HG02798 (cell line): ENCODE data around the gene CEL.
A peak's percentile ranks its signal among the peaks of the same experiment; 100 is the strongest.

Experiments used
- ATAC-seq: cut with Tn5 transposase; IDR thresholded peaks from one replicate; pipeline ENCODE4 v1.9.1; 2021; ENCODE audit warnings: mild to moderate bottlenecking; ENCODE audit not compliant: unreplicated experiment, poor library complexity

CEL gene

DNA sequence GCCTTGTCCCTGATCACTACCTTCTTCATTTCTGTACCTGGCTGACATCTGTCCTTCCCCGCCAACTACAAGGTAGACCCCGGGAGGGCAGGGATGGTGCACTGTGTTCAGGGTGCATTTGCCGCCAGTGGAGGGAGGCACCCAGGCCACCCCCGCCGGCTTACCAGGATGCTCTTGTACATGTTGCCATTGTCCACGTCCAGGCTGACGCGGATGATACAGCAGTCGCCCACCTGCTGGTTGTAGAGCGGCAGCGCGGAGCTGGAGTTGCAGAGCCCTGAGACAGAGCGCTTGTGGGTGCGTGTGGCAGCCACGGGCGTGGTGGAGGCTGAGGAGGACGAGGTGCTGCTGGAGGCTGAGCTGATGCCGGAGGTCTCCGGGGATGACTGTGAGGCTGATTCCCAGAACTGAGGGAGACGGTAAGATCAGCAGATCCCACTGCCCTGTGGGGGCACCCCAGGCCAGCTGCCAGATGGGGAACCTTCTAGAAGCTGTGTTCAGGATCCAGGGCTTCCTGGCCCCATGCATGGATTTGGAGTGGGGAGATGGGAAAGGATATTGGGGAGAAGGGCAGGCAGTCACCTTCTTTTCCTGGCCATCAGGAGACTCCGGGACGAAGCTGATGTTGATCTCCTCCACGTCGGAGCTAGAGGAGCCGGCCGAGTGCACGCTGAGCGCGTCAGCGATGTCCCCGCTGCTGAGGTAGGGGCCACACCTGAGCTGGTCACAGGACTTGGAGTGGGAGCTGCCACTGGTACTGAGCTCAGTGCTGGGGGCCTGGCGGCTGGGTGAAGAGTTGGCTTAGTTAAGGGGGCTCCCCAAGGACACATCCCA, 39.8 kb downstream of the CEL start:
- no peak for ATAC-seq

DNA sequence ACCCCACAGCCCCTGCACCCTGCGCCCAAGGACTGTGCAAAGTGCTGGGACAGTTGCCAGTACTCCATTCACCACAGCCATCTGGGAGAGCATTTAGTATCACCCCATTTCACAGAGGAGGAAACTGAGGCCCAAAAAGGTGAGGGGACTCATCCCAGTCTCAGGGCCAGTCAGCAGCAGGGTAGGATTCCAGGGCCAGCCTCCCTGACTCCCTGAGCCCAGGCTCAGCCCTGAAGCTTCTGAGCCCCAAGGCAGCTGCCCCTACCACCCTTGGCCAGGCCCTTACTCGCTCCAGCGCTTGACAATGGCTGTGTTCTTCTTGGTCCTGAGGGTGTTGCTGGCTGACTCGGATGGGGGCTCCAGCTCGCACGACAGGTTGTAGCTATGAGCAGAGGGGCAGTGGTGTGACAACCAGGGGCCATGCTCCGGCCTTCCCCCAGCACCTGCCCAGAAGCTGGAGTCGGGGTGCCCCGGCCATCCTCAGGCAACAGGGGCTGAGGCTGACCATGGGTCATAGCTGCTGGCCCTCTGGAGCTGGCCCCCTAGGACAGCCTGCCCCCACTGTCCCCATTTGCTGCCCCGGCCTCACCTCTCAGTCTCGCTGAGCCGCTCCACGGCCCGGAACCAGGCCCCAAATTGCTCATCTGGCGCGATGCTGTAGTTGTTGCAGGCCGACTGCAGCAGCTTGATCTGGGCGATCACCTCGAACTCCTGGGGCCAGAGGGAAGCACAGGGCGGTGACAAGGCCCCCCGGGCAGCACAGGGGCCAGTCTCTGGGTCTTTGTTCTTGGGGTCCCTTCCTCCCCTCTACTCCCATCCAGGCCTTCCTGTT, 40.6 kb downstream of the CEL start:
- no peak for ATAC-seq

GRCh38 chr9:133103183-133103986, 41.6 kb downstream of the CEL start:
- peak; percentile 36 for ATAC-seq

DNA sequence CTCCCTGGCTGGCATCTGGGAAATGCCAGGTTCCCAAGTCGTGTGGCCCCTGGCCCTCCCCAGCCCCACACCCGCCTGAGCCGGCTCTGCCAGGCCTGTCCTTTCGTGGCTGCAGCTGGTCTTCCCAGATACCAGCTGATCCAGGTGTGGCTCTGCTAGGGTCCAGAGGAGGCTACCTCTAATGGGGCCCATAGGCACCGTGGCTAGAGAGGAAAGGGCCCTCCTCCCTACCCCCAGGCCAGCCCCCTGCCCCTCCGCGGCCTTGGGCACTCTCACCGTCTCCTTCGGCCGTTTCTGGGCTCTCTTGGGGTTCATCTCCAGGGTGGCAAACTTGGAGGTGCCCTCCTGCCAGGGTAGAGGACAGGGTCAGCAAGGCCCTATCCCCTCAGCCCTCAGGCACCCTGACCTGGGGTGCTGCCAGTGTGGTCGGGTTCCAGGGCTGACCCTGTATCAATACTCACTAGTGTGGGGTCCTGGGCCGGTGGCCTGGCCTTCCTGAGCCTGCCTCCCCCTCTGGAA, 42.3 kb downstream of the CEL start:
- no peak for ATAC-seq

DNA sequence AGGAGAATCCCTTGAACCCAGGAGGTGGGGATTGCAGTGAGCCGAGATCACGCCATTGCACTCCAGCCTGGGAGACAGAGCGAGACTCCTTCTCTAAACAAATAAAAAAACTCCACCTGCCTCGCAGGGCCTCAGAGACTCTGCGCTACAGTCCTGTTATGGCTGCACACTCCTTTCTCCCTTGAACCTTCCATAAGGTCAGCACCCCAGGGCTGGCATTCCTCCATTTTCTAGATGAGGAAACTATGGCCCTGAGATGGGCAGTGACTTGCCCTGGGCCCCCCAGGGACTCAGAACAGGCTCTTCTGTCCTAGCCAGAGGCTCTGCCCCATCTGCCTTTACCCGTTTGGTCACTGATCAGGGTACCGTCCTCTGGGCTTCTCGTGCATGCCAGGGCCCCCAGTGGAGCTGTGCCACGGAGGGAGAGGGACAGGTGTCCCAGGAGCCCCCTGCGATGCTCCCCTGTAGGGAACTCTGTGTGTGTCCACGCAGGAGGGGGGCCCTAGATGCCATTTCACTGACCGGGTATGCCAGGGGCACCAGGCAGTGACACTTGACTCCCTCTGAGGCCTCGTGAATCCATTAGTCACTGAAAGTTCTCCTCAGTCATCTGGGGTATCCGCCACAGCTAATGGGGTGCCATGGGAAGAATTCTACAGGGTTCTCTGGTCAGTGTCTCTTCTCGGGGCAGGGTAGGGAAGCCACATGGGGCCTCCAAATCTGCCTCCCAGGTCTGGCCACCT, 43.1 kb downstream of the CEL start:
- ATAC-seq = no peak

GRCh38 chr9:133105461-133105770, 43.6 kb downstream of the CEL start:
- ATAC-seq = no peak

DNA sequence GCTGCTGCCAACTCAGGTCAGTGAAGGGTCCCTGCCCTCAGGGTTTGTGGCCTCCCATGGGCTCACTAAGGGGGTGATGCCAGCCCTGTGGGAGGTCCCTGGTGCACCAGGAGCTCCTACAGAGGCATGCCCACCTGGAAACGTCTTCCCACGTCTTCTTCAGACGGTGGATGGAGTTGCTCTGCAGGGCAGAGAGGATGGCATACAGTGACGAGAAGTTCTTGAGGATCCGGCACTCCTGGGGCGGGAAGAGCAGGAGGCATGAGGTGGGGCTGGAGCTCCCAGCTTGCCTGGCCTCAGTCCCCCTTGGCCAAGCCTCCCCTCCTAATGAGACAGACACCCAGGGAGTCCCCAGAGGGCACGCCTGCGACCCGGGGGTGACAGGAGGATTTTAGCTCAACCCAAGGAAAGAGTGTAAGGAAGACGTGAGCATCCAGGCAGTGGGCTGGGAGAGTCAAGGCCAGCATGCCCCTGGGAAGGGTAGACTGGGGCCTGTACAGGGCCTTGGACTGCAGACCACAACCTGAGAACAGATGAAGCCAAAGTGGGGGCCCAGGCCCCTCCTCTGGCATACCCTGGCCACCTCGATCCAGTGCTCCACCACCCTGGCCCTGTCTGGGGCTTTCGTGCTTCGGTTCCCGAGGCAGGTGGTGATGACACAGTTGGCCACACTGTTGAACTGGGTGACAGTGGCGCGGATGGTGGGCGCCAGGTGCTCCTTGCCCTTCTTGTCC, 44.9 kb downstream of the CEL start:
- ATAC-seq = no peak

- no peak for ATAC-seq
These were observed 45.5 kb downstream of the CEL start for GRCh38 chr9:133107245-133107722.

GRCh38 chr9:133107961-133108793, 46.4 kb downstream of the CEL start:
- no peak for ATAC-seq

DNA sequence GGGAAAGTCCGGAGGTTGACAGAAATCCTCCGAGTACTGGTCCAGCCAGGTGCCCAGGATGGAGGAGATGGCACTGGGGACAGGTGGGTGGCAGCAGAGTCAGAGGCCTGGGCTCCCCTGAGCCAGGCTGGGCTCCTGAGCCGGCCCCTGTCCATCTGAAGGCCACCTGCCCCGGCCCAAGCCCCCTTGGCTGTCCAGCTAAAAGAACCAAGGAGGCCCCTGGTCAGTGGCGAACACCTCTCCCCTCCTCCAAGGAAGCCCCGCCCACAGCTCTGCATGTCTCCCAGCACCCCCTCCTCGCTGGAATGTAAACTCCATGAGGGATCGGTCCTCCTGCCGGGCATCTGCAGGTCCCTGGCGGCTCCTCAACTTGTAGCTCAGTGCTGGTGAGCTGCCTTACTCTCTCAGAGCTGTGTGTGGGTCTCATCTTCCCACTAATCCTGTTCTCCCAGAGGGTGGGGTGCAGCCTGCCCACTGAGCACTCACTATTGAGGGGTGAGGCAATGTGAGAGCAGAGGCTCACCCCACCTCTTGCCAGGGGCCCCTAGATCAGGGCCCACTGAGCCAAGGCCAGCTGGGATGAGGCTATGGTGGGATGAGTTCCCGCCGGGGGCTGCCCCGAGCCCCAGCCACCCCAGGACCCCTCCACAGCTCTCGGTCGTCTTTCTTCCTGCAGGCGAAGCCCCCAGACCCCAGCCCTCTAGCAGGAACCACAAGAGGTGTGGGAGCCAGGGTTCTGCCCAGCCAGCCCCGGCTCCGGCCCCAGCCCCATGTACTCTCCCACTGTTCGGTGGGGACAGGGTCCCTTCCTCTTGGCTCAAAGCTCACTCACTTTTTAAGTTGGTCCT, 47.2 kb downstream of the CEL start:
- no peak for ATAC-seq

DNA sequence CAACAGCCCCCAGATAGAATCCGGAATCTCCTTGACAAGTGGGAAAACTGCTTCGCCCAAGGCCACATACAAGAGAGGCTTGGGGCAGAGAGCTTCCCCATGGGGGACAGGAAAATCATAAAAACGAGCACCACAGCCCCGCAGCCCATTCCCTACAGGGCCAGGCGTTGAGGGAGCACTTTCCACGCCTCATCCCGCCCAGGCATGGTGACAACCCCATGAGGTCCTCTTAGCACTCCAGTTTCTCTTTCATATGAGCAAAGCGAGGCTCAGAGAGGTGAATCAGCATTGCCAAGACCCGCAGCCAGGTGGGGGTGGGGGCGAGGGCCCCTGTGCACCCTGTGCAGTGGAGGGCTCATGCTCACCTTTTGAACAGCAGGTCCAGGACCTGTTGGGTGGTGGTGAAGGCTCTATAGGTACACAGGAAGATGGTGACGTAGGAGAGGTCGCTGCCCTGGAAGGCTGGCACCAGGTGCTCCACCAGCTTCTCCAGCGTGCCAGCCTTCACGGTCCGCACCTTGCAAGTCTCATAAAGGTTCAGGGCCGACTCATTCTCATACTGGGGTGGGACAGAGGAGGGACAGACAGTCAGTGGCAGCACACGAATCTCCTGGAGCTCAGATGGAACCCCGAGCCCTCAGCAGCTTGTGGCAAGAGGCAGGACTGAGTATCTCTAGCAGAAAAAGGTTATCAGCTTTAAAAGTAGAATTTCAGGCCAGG, 48.3 kb downstream of the CEL start:
- no peak for ATAC-seq

- ATAC-seq = no peak
These were observed 50.3 kb downstream of the CEL start for GRCh38 chr9:133111808-133112662.

GRCh38 chr9:133112663-133113026, 50.9 kb downstream of the CEL start:
- ATAC-seq = no peak

- ATAC-seq = no peak
These were observed 51.6 kb downstream of the CEL start for GRCh38 chr9:133113163-133113948.
